Liver (tissue), 9 donors: Measurements from ENCODE around the gene LRP4. TPM values are rescaled to one million over a fixed set of nuclear protein-coding genes. Genes with fewer than 3 reads are reported as not detected.

Experiments used
- DNase-seq: peaks from one replicate; pipeline ENCODE4 v3.0.0-alpha.2; 2017; ENCODE audit warnings: low spot score
- H3K27ac ChIP-seq, 2 donors: one replicate each; pipeline ENCODE4 v1.7.0; 2013; ENCODE audit warnings: inconsistent platforms in 2 of 2, low read length in 2 of 2, control low read depth in 1 of 2, low read depth in 1 of 2, mild to moderate bottlenecking in 1 of 2
- H3K27me3 ChIP-seq, 4 donors: one replicate each; pipeline versions ENCODE4 v1.6.1 to v1.7.0; 2013; ENCODE audit warnings: low read length in 3 of 4, inconsistent platforms in 1 of 4, mild to moderate bottlenecking in 1 of 4, moderate library complexity in 1 of 4; ENCODE audit not compliant: control insufficient read depth in 4 of 4, insufficient read depth in 4 of 4
- H3K36me3 ChIP-seq, 4 donors: one replicate each; pipeline versions ENCODE4 v1.6.1 to v1.7.0; 2013; ENCODE audit warnings: low read length in 3 of 4, mild to moderate bottlenecking in 3 of 4, low read depth in 1 of 4, moderate library complexity in 1 of 4; ENCODE audit not compliant: control insufficient read depth in 4 of 4, insufficient read depth in 3 of 4
- H3K4me1 ChIP-seq, 4 donors: one replicate each; pipeline versions ENCODE4 v1.6.1 to v1.7.0; 2013; ENCODE audit warnings: low read length in 3 of 4, mild to moderate bottlenecking in 3 of 4, moderate library complexity in 1 of 4; ENCODE audit not compliant: control insufficient read depth in 4 of 4, insufficient read depth in 4 of 4
- H3K4me3 ChIP-seq, 3 donors: one replicate each; pipeline versions ENCODE4 v1.6.1 to v1.7.0; 2013; ENCODE audit warnings: low read length in 3 of 3, control low read depth in 1 of 3, low read depth in 1 of 3, mild to moderate bottlenecking in 1 of 3
- H3K9ac ChIP-seq, 2 donors: one replicate each; pipeline ENCODE4 v1.7.0; 2013; ENCODE audit warnings: low read length in 2 of 2, mild to moderate bottlenecking in 2 of 2, moderate library complexity in 2 of 2, control low read depth in 1 of 2, low read depth in 1 of 2
- H3K9me3 ChIP-seq, 4 donors: one replicate each; pipeline versions ENCODE4 v1.6.1 to v1.7.0; 2013; ENCODE audit warnings: low read length in 3 of 4; ENCODE audit not compliant: control insufficient read depth in 4 of 4
- EGR1 ChIP-seq, 2 donors: IDR thresholded peaks; 2 replicates each; pipeline ENCODE4 v1.6.1; 2016 to 2018; ENCODE audit warnings: antibody characterized with exemption in 2 of 2, low read depth in 2 of 2
- FOXA1 ChIP-seq: IDR thresholded peaks from 2 replicates; pipeline ENCODE4 v1.6.1; 2016; ENCODE audit warnings: antibody characterized with exemption
- FOXA2 ChIP-seq: IDR thresholded peaks from 2 replicates; pipeline ENCODE4 v1.6.1; 2016; ENCODE audit warnings: antibody characterized with exemption
- GABPA ChIP-seq, 2 donors: IDR thresholded peaks in 1 of 2; conservative IDR thresholded peaks in 1 of 2; 2 replicates each; pipeline ENCODE4 v1.6.1; 2016; ENCODE audit warnings: antibody characterized with exemption in 2 of 2, mild to moderate bottlenecking in 1 of 2, moderate library complexity in 1 of 2
- HNF4A ChIP-seq, 2 donors: conservative IDR thresholded peaks; 2 replicates each; pipeline ENCODE4 v1.6.1; 2016; ENCODE audit warnings: antibody characterized with exemption in 2 of 2, mild to moderate bottlenecking in 2 of 2
- HNF4G ChIP-seq: IDR thresholded peaks from 2 replicates; pipeline ENCODE4 v1.6.1; 2016; ENCODE audit warnings: antibody characterized with exemption
- NR2F2 ChIP-seq: IDR thresholded peaks from 2 replicates; pipeline ENCODE4 v1.6.1; 2016; ENCODE audit warnings: antibody characterized with exemption
- RAD21 ChIP-seq, 2 donors: IDR thresholded peaks; 2 replicates each; pipeline ENCODE4 v1.6.1; 2016; ENCODE audit warnings: antibody characterized with exemption in 2 of 2, mild to moderate bottlenecking in 2 of 2
- RXRA ChIP-seq, 2 donors: IDR thresholded peaks; 2 replicates each; pipeline ENCODE4 v1.6.1; 2017 to 2018; ENCODE audit warnings: antibody characterized with exemption in 2 of 2, mild to moderate bottlenecking in 1 of 2
- YY1 ChIP-seq: IDR thresholded peaks from 2 replicates; pipeline ENCODE4 v1.6.1; 2016; ENCODE audit warnings: antibody characterized with exemption, mild to moderate bottlenecking
- WGBS: extraction: QIAGEN DNeasy Blood & Tissue Kit; methylation state at CpG from one replicate; pipeline ENCODE4 v1.1.7; 2013; 5-methylcytosine and 5-hydroxymethylcytosine counted together
- polyA plus RNA-seq, 2 donors: library from polyadenylated mRNA; stranded (reverse) in 1 of 2; unstranded in 1 of 2; fragments of 200-250 nt in 1 of 2; fragments of >200 nt in 1 of 2; fragmentation: Nextera tagmentation in 1 of 2; extraction: Ambion mirVana in 1 of 2; gene quantifications; one replicate each; pipeline versions ENCODE4 v1.2.1 to v1.2.3, GENCODE V29; 2013 to 2015
- total RNA-seq, 2 donors: library from RNA; depleted of rRNA; stranded (reverse); fragments of >200 nt; gene quantifications; one replicate each; pipeline ENCODE4 v1.2.3, GENCODE V29; 2014
- TF ChIP-seq, protein P1 (sequence below): fragments of 150-350 bp; IDR thresholded peaks from 2 replicates; pipeline ENCODE4 v1.5.1; 2017; ENCODE audit warnings: improper control_type of control experiment, low read depth, low read length; ENCODE audit not compliant: missing input control
- TF ChIP-seq, protein P2 (sequence below): IDR thresholded peaks from 2 replicates; pipeline ENCODE4 v1.6.1; 2016; ENCODE audit warnings: antibody characterized with exemption
- TF ChIP-seq, protein P3 (sequence below): IDR thresholded peaks from 2 replicates; pipeline ENCODE4 v1.6.1; 2016; ENCODE audit warnings: antibody characterized with exemption
- TF ChIP-seq, protein P4 (sequence below): IDR thresholded peaks from 2 replicates; pipeline ENCODE4 v1.6.1; 2016; ENCODE audit warnings: antibody characterized with exemption, mild to moderate bottlenecking
- donor health status: healthy.
- donor health status: healthy.
- donor health status: healthy.
- donor health status: healthy.
- donor health status: healthy.

The LRP4 gene
- total and polyA plus RNA-seq, 4 donors, result 0.50 to 3.1 (median 0.90) TPM

DNA sequence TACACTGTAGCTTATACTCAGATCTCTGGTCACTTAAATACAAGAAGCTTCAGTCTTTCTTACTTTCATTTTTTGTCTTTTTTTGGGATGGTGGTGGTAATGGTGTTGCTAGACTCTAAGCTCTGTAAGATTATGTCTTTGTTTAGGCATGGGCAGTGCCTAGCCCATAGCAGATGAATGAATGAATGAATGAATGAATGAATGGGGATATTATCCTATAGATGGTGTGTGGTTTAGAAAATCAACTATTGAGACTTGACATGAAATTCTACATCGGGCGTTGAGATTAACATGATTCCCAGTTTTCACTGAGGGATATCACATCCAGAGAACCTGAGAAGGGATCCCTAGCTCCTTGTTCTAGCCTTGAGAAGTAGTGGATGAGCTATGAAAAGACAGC lies 62.5 kb downstream of the LRP4 start (continued):
- TF ChIP-seq, protein P1, sequence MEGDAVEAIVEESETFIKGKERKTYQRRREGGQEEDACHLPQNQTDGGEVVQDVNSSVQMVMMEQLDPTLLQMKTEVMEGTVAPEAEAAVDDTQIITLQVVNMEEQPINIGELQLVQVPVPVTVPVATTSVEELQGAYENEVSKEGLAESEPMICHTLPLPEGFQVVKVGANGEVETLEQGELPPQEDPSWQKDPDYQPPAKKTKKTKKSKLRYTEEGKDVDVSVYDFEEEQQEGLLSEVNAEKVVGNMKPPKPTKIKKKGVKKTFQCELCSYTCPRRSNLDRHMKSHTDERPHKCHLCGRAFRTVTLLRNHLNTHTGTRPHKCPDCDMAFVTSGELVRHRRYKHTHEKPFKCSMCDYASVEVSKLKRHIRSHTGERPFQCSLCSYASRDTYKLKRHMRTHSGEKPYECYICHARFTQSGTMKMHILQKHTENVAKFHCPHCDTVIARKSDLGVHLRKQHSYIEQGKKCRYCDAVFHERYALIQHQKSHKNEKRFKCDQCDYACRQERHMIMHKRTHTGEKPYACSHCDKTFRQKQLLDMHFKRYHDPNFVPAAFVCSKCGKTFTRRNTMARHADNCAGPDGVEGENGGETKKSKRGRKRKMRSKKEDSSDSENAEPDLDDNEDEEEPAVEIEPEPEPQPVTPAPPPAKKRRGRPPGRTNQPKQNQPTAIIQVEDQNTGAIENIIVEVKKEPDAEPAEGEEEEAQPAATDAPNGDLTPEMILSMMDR, result no peak

DNA sequence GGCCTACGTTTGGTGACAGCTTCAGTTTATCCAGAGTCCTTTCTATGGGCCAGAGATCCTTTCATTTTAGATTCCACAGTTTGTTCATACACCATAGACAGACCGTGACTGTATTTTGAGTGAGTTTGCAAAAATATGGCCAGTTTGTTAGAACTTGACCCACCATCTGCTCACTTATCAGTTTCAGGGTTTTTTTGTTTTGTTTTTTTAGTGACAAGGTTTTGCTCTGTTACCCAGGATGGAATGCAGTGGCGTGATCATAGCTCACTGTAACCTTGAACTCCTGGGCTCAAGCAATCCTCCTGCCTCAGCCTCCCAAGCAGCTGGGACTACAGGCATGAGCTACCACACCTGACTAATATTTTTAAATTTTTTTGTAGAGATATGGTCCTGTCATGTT lies 63.2 kb downstream of the LRP4 start:
- DNase-seq, result no peak
- TF ChIP-seq FOXA2, result no peak
- TF ChIP-seq HNF4A (conservative IDR thresholded peaks at IDR 0.05), result no peak
- TF ChIP-seq RXRA (IDR thresholded peaks at IDR 0.05), result no peak
- no peak for TF ChIP-seq YY1
- no peak for TF ChIP-seq FOXA1
- no peak for TF ChIP-seq GABPA (IDR thresholded peaks at IDR 0.05 in 1 of 2, conservative IDR thresholded peaks at IDR 0.05 in 1 of 2)
- no peak for TF ChIP-seq RAD21 (IDR thresholded peaks at IDR 0.05)
- no peak for TF ChIP-seq NR2F2
- TF ChIP-seq HNF4G, result no peak
- TF ChIP-seq, protein P2, sequence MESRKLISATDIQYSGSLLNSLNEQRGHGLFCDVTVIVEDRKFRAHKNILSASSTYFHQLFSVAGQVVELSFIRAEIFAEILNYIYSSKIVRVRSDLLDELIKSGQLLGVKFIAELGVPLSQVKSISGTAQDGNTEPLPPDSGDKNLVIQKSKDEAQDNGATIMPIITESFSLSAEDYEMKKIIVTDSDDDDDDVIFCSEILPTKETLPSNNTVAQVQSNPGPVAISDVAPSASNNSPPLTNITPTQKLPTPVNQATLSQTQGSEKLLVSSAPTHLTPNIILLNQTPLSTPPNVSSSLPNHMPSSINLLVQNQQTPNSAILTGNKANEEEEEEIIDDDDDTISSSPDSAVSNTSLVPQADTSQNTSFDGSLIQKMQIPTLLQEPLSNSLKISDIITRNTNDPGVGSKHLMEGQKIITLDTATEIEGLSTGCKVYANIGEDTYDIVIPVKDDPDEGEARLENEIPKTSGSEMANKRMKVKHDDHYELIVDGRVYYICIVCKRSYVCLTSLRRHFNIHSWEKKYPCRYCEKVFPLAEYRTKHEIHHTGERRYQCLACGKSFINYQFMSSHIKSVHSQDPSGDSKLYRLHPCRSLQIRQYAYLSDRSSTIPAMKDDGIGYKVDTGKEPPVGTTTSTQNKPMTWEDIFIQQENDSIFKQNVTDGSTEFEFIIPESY, result no peak
- TF ChIP-seq, protein P1, result no peak
- no peak for TF ChIP-seq EGR1 (IDR thresholded peaks at IDR 0.05; ENCODE audit: low read depth in 2 of 2)
- TF ChIP-seq, protein P3, sequence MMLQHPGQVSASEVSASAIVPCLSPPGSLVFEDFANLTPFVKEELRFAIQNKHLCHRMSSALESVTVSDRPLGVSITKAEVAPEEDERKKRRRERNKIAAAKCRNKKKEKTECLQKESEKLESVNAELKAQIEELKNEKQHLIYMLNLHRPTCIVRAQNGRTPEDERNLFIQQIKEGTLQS, result no peak
- Histone ChIP-seq H3K36me3 (no peaks in the 10 kb centered on the region), H3K27me3 (no peaks in the 10 kb centered on the region), H3K27ac (no peak overlapping the region), H3K4me1 (peaks cover 0 to 3% (median 0%) of the 10 kb centered on the region in 4 donors), H3K9ac (no peak overlapping the region), H3K4me3 (no peak overlapping the region), H3K9me3 (peaks cover 0 to 3% (median 0%) of the 10 kb centered on the region in 4 donors)
- 96% methylated on average over 3 of the region's 3 CpGs for WGBS

DNA sequence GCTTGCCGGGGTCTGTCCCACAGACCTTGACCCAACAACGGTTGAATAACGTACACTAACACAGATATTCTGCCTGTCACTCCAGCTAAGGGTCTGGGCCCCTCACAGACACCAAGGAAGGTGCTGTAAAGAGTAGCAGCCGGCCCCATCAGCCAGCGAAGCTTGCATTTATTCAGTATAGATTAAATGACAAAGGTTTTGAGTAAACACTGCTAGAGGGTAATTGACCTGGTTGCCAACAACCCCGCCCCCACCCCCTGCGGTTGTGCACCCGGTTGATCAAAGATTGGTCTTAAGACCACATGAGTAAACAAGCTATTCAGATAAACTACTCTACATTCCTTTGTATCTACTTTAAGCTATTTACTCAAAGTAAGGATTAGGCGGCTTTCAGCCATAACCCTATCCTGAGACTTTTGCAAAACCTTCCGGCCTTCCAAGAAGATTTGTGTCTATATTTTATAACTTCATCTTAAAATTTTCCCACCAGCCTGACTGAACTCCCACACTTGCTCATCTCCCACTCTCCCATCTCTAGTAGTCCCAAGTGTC lies 67.4 kb downstream of the LRP4 start:
- Histone ChIP-seq H3K9me3 (peaks cover 0 to 3% (median 0%) of the 10 kb centered on the region in 4 donors), H3K9ac (no peak overlapping the region), H3K27ac (no peak overlapping the region), H3K4me1 (peaks cover 0 to 4% (median 2%) of the 10 kb centered on the region in 4 donors), H3K36me3 (no peaks in the 10 kb centered on the region), H3K4me3 (no peak overlapping the region), H3K27me3 (no peaks in the 10 kb centered on the region)
- WGBS, result 73% methylated on average over 10 of the region's 10 CpGs
- no peak for DNase-seq
- TF ChIP-seq, protein P4, sequence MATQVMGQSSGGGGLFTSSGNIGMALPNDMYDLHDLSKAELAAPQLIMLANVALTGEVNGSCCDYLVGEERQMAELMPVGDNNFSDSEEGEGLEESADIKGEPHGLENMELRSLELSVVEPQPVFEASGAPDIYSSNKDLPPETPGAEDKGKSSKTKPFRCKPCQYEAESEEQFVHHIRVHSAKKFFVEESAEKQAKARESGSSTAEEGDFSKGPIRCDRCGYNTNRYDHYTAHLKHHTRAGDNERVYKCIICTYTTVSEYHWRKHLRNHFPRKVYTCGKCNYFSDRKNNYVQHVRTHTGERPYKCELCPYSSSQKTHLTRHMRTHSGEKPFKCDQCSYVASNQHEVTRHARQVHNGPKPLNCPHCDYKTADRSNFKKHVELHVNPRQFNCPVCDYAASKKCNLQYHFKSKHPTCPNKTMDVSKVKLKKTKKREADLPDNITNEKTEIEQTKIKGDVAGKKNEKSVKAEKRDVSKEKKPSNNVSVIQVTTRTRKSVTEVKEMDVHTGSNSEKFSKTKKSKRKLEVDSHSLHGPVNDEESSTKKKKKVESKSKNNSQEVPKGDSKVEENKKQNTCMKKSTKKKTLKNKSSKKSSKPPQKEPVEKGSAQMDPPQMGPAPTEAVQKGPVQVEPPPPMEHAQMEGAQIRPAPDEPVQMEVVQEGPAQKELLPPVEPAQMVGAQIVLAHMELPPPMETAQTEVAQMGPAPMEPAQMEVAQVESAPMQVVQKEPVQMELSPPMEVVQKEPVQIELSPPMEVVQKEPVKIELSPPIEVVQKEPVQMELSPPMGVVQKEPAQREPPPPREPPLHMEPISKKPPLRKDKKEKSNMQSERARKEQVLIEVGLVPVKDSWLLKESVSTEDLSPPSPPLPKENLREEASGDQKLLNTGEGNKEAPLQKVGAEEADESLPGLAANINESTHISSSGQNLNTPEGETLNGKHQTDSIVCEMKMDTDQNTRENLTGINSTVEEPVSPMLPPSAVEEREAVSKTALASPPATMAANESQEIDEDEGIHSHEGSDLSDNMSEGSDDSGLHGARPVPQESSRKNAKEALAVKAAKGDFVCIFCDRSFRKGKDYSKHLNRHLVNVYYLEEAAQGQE, result no peak
- no peak for TF ChIP-seq HNF4A (conservative IDR thresholded peaks at IDR 0.05)
- TF ChIP-seq FOXA1, result no peak
- TF ChIP-seq, protein P1, result no peak
- TF ChIP-seq, protein P2, result no peak
- no peak for TF ChIP-seq GABPA (IDR thresholded peaks at IDR 0.05 in 1 of 2, conservative IDR thresholded peaks at IDR 0.05 in 1 of 2)
